ENCODE measurements around the gene KNDC1.

- TF ChIP-seq POLR2AphosphoS5 (IDR thresholded peaks at IDR 0.05; ENCODE audit: low read depth) (no peak), CTCF (IDR thresholded peaks at IDR 0.05; ENCODE audit: insufficient read depth, low read length) (no peak), GABPA (IDR thresholded peaks at IDR 0.05; ENCODE audit: low read depth) (no peak), SPI1 (IDR thresholded peaks at IDR 0.05; ENCODE audit: borderline replicate concordance, low read depth) (no peak)
- TF ChIP-seq, protein P1, sequence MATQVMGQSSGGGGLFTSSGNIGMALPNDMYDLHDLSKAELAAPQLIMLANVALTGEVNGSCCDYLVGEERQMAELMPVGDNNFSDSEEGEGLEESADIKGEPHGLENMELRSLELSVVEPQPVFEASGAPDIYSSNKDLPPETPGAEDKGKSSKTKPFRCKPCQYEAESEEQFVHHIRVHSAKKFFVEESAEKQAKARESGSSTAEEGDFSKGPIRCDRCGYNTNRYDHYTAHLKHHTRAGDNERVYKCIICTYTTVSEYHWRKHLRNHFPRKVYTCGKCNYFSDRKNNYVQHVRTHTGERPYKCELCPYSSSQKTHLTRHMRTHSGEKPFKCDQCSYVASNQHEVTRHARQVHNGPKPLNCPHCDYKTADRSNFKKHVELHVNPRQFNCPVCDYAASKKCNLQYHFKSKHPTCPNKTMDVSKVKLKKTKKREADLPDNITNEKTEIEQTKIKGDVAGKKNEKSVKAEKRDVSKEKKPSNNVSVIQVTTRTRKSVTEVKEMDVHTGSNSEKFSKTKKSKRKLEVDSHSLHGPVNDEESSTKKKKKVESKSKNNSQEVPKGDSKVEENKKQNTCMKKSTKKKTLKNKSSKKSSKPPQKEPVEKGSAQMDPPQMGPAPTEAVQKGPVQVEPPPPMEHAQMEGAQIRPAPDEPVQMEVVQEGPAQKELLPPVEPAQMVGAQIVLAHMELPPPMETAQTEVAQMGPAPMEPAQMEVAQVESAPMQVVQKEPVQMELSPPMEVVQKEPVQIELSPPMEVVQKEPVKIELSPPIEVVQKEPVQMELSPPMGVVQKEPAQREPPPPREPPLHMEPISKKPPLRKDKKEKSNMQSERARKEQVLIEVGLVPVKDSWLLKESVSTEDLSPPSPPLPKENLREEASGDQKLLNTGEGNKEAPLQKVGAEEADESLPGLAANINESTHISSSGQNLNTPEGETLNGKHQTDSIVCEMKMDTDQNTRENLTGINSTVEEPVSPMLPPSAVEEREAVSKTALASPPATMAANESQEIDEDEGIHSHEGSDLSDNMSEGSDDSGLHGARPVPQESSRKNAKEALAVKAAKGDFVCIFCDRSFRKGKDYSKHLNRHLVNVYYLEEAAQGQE (IDR thresholded peaks at IDR 0.05; ENCODE audit: insufficient replicate concordance, low read depth): no peak
Observed at GRCh38 chr10:133272301-133272963, 112.4 kb downstream of the KNDC1 start.
